Activated CD8-positive, alpha-beta T cell treated with anti-CD3 and anti-CD28 coated beads for 36 hours (primary cell): ENCODE results near the gene PPL. TPM values are rescaled to one million over a fixed set of nuclear protein-coding genes. Genes with fewer than 3 reads are reported as not detected.

Experiments used
- ATAC-seq: fragments of 200-7000 bp; cut with Tn5 transposase; one replicate; pipeline ENCODE4 v1.10.0; 2021; ENCODE audit warnings: mild to moderate bottlenecking, moderate library complexity
- CTCF ChIA-PET: fragments of 350-600 bp; sonication (Branson Sonifier 250); formaldehyde crosslinking; loops from one replicate; lab custom pipeline; 2021; ENCODE audit warnings: antibody characterized with exemption; lab: Charles Lee
- POLR2A ChIA-PET: fragments of 350-600 bp; sonication (Branson Sonifier 250); formaldehyde crosslinking; loops from one replicate; lab custom pipeline; 2021; ENCODE audit warnings: antibody characterized with exemption; lab: Charles Lee
- DNase-seq: peaks from one replicate; pipeline ENCODE4 v3.0.0-alpha.2; 2020
- H3K27ac Mint-ChIP-seq: one replicate; pipeline ENCODE4 v1.8.0; 2021; ENCODE audit warnings: mild to moderate bottlenecking, mixed read lengths
- H3K27me3 Mint-ChIP-seq: one replicate; pipeline ENCODE4 v1.8.0; 2021; ENCODE audit warnings: mixed read lengths
- H3K36me3 Mint-ChIP-seq: one replicate; pipeline ENCODE4 v1.8.0; 2021; ENCODE audit warnings: low read depth, mixed read lengths
- H3K4me1 Mint-ChIP-seq: one replicate; pipeline ENCODE4 v1.8.0; 2021; ENCODE audit warnings: low read depth, mixed read lengths
- H3K4me3 Mint-ChIP-seq: one replicate; pipeline ENCODE4 v1.8.0; 2021; ENCODE audit warnings: mild to moderate bottlenecking, moderate library complexity, mixed read lengths
- H3K9me3 Mint-ChIP-seq: one replicate; pipeline ENCODE4 v1.8.0; 2021; ENCODE audit warnings: mixed read lengths
- intact Hi-C: fragments of 100-400 bp; cut with micrococcal nuclease; formaldehyde crosslinking; loops from one replicate; pipeline ENCODE4 v1.10.0; 2022
- total RNA-seq, 2 experiments: library from RNA; stranded (reverse); gene quantifications; one replicate each; pipeline ENCODE4 v1.2.3, GENCODE V29; 2021
- TF ChIP-seq, protein P1 (sequence below): fragments of 200-600 bp; IDR thresholded peaks from one replicate; pipeline ENCODE4 v1.8.0; 2022; ENCODE audit warnings: antibody characterized with exemption, mild to moderate bottlenecking

The PPL gene
- total RNA-seq, 2 experiments from 2014 or later = 0.05 TPM; not detected in 1

DNA sequence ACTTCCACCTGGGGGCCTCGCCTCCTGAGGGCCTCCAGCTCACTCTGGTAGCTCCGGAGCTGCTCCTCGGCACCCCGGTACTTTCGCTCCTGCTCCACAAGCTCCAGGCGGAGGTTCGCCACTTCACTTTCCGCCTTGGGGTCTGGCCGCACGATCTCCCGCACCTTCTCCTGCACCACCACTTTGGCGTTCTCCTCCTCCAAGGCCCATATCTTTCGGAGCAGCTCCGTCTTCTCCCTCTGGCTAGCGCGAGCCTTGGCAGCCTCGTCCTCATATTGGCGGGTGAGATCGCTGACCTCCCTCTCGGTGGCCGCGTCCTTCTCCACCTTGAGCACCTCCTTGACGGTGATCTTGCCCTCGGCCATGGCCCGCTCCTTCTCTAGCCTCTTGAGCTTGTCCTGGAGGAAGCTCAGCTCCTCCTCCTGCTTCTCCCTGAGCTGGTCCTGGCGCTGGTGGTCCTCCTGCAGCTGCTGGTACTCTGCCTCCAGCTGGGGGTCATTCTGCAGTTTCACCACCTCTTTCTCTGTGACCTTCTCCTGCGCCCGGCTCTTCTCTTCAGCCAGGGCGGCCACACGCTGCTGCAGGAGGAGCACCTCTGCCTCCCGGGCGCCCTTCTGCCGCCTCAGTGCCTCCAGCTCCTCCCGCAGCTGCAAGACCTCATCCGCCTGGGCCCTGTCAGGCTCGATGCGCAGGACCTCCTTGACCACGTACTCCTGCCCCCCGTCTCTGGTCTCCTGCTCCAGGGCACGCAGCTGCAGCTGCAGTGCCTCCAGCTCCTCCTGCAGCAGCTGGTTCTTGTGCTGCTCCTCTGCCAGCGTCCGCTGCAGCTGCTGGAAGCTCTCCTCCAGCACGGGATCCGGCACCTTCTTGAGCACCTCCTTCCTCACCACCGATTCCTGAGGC, 51.7 kb downstream of the PPL start:
- Mint-ChIP-seq H3K27me3 (no peaks in the 10 kb centered on the region), H3K9me3 (no peaks in the 10 kb centered on the region), H3K36me3 (peaks cover 24% of the 10 kb centered on the region), H3K27ac (no peak overlapping the region), H3K4me1 (no peaks in the 10 kb centered on the region), H3K4me3 (no peak overlapping the region)
- intact Hi-C loops = no loop called here
- CTCF ChIA-PET = interaction anchor here (0.9 kb wide), 1 partner anchor 14 kb away, joined by 3 read pairs; no protein-coding TSS in a partner anchor
- DNase-seq (no peak), ATAC-seq (no peak)
- TF ChIP-seq, protein P1, sequence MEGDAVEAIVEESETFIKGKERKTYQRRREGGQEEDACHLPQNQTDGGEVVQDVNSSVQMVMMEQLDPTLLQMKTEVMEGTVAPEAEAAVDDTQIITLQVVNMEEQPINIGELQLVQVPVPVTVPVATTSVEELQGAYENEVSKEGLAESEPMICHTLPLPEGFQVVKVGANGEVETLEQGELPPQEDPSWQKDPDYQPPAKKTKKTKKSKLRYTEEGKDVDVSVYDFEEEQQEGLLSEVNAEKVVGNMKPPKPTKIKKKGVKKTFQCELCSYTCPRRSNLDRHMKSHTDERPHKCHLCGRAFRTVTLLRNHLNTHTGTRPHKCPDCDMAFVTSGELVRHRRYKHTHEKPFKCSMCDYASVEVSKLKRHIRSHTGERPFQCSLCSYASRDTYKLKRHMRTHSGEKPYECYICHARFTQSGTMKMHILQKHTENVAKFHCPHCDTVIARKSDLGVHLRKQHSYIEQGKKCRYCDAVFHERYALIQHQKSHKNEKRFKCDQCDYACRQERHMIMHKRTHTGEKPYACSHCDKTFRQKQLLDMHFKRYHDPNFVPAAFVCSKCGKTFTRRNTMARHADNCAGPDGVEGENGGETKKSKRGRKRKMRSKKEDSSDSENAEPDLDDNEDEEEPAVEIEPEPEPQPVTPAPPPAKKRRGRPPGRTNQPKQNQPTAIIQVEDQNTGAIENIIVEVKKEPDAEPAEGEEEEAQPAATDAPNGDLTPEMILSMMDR = no peak
- POLR2A ChIA-PET = interaction anchor here (1.0 kb wide), 1 partner anchor 58 kb away, joined by 3 read pairs; no protein-coding TSS in a partner anchor

DNA sequence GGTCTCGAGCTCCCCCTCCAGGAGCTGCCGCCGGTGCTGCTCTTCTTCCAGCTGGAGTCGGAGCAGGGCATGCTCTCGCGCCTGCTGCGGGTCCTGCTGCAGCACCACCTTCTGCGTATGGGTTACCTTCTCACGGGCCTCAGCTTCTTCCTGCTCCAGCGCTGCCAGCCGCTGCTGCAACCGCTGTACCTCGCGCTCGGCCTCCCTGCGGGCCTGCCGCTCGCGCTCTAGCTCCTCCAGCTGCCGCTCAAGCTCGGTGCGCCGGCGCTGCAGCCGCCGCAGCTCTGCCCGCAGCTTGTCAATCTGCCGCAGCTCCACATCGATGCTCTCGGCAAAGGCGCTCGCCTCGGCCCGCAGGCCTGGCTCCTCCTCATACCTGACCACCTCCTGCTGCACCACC, 52.7 kb downstream of the PPL start:
- CTCF ChIA-PET = interaction anchor here (0.9 to 1.5 kb wide), 2 partner anchors 11 to 15 kb away, joined by 3 read pairs; no protein-coding TSS in a partner anchor
- peaks cover 24% of the 10 kb centered on the region for H3K36me3 Mint-ChIP-seq

DNA sequence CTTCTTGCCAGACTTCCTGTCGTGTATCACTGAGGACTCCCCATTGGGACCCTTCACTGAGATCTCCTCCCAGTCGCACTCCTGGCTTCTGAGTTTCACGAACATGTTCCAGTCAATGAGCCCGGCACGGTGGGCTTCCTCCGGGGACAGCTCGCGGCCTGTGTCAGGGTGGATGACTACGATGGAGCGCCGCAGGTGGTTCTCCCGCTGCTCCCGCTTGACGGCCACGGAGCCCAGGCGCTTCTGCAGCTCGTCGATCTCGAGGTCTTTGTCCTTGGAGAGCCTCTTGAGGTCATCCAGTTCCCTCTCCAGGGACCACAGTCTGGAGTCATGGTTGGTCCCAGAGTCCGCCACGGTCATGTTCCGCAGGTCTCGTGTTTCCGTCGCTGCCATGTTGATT, 53.4 kb downstream of the PPL start:
- Mint-ChIP-seq H3K27ac (no peak overlapping the region), H3K27me3 (no peaks in the 10 kb centered on the region), H3K9me3 (no peaks in the 10 kb centered on the region), H3K4me1 (no peaks in the 10 kb centered on the region), H3K4me3 (no peak overlapping the region), H3K36me3 (peaks cover 27% of the 10 kb centered on the region)
- intact Hi-C loops = no loop called here
- TF ChIP-seq, protein P1 = no peak
- ChIA-PET POLR2A (no interaction called here), CTCF (interaction anchor here (1.5 kb wide), 1 partner anchor 10 kb away, joined by 3 read pairs; no protein-coding TSS in a partner anchor)
- DNase-seq = no peak
- ATAC-seq = no peak

More for the DNA sequence above, 52.7 kb downstream of the PPL start:
- no peaks in the 10 kb centered on the region for H3K27me3 Mint-ChIP-seq
- H3K27ac Mint-ChIP-seq = no peak overlapping the region
- no peaks in the 10 kb centered on the region for H3K4me1 Mint-ChIP-seq
- intact Hi-C loops = no loop called here
- no peak for ATAC-seq
- POLR2A ChIA-PET = interaction anchor here (0.5 kb wide), 1 partner anchor 48 kb away, joined by 3 read pairs; no protein-coding TSS in a partner anchor
- DNase-seq = no peak
- TF ChIP-seq, protein P1 = no peak
- H3K4me3 Mint-ChIP-seq = no peak overlapping the region
- H3K9me3 Mint-ChIP-seq = no peaks in the 10 kb centered on the region

DNA sequence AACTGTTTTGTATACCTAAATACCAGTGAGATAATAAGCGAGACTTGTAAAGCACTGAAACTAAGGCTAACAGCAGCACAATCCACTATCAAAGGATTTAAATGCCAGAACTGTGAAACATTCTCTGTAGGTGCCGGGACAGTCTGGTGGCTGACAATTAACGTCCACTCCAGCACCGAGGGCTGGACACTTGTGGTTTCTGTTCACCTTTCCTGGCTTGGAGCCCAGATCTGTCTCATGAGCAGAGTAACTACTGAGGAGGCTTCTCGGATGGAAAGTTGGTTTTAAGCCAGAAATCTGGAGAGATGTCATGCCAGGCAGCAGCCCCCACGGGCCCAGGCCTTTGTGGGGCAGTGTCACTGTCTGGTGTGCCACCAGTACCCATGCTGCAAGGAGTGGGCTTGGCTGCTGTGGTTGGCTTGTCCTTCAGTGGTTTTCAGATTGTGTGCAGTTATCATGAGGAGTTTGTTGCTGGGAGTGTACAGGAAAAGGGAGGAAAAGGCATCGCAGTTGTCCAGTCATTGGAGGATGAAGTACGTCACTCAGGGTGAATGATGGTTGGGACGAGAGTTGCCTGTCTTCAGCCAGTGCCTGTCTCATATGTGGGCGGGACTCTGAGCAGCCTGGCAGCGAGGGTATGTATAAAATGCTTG, 54.2 kb downstream of the PPL start:
- DNase-seq (no peak), ATAC-seq (no peak)
- Mint-ChIP-seq H3K27ac (no peak overlapping the region), H3K4me3 (no peak overlapping the region), H3K9me3 (no peaks in the 10 kb centered on the region), H3K36me3 (peaks cover 28% of the 10 kb centered on the region), H3K27me3 (no peaks in the 10 kb centered on the region), H3K4me1 (no peaks in the 10 kb centered on the region)
- CTCF ChIA-PET = no interaction called here
- TF ChIP-seq, protein P1 = no peak
- intact Hi-C loops = no loop called here
- POLR2A ChIA-PET = no interaction called here
